ENCODE measurements around the gene PHAF1.

- TF ChIP-seq CTCF (IDR thresholded peaks at IDR 0.05; ENCODE audit: low read length) (no peak), EZH2 (IDR thresholded peaks at IDR 0.05; ENCODE audit: borderline replicate concordance, low read length) (no peak)
These were observed 49.2 kb downstream of the PHAF1 start for GRCh38 chr16:67158637-67159600.
